Esophagus muscularis mucosa (tissue), 4 donors: ENCODE results near the gene DNAL1. TPM values are rescaled to one million over a fixed set of nuclear protein-coding genes. Genes with fewer than 3 reads are reported as not detected.

ENCODE experiments used
- DNase-seq: peaks from one replicate; pipeline ENCODE4 v3.0.0-alpha.2; 2017; ENCODE audit errors: extremely low spot score
- H3K27ac ChIP-seq, 4 donors: fragments of 200-600 bp; sonication (generic); replicated peaks in 1 of 4; 1 replicate in 3 of 4; 2 replicates in 1 of 4; pipeline ENCODE4 v1.5.1; 2016 to 2019; ENCODE audit warnings: mild to moderate bottlenecking in 1 of 4
- H3K27me3 ChIP-seq, 4 donors: fragments of 200-600 bp; sonication (generic); one replicate each; pipeline versions ENCODE4 v1.5.1 to v1.6.0; 2016 to 2019
- H3K36me3 ChIP-seq, 4 donors: fragments of 200-600 bp; sonication (generic); one replicate each; pipeline ENCODE4 v1.5.1; 2016 to 2019
- H3K4me1 ChIP-seq, 4 donors: fragments of 200-600 bp; sonication (generic); one replicate each; pipeline ENCODE4 v1.5.1; 2016 to 2019
- H3K4me3 ChIP-seq, 4 donors: fragments of 200-600 bp; sonication (generic); 1 replicate in 2 of 4; 2 replicates in 2 of 4; pipeline ENCODE4 v1.5.1; 2016 to 2019; ENCODE audit warnings: mild to moderate bottlenecking in 4 of 4, moderate library complexity in 1 of 4
- H3K9me3 ChIP-seq, 4 donors: fragments of 200-600 bp; sonication (generic); 1 replicate in 3 of 4; 2 replicates in 1 of 4; pipeline ENCODE4 v1.5.1; 2016 to 2019
- CTCF ChIP-seq, 3 experiments: fragments of 200-600 bp in 2 of 3; fragments of 450-650 bp in 1 of 3; sonication (generic) in 2 of 3; IDR thresholded peaks; one replicate each; pipeline ENCODE4 v1.5.1; 2017 to 2019; ENCODE audit warnings: antibody characterized with exemption in 3 of 3, mild to moderate bottlenecking in 2 of 3, moderate library complexity in 1 of 3
- EP300 ChIP-seq: sonication (generic); formaldehyde crosslinking; IDR thresholded peaks from one replicate; pipeline ENCODE4 v1.6.1; 2017; ENCODE audit warnings: antibody characterized with exemption
- POLR2A ChIP-seq: fragments of 450-650 bp; IDR thresholded peaks from one replicate; pipeline ENCODE4 v1.6.1; 2017; ENCODE audit warnings: antibody characterized with exemption, moderate library complexity, mild to moderate bottlenecking, low read depth
- POLR2AphosphoS5 ChIP-seq, 2 donors: sonication (generic); formaldehyde crosslinking; IDR thresholded peaks; one replicate each; pipeline ENCODE4 v1.6.1; 2017; ENCODE audit warnings: antibody characterized with exemption in 2 of 2
- WGBS: methylation state at CpG from one replicate; pipeline ENCODE4 v1.1.5; 2018; 5-methylcytosine and 5-hydroxymethylcytosine counted together
- intact Hi-C: fragments of 100-400 bp; cut with DNase I; formaldehyde crosslinking; loops from one replicate; pipeline ENCODE4 v1.15.1; 2023
- total RNA-seq, 4 donors: library from RNA; depleted of rRNA; stranded (reverse); fragments of >200 nt; gene quantifications; one replicate each; pipeline versions ENCODE4 v1.1.0 to v1.2.1, GENCODE V29; 2016

The DNAL1 gene
- total RNA-seq, 4 donors from 2014 or later: 6.2 to 13.7 (median 10.4) TPM

GRCh38 chr14:73613419-73613963 lies 31.3 kb upstream of the DNAL1 start:
- Histone ChIP-seq H3K9me3 (no peaks in the 10 kb centered on the region), H3K27me3 (no peaks in the 10 kb centered on the region), H3K36me3 (no peaks in the 10 kb centered on the region), H3K27ac (peak overlapping the region; percentile 84 to 91 (median 86)), H3K4me3 (peak overlapping the region; percentile 65 to 86 (median 72)), H3K4me1 (peaks cover 0 to 16% (median 12%) of the 10 kb centered on the region in 4 donors)
- DNase-seq: no peak
- intact Hi-C loops: no loop called here
- TF ChIP-seq POLR2A (no peak), POLR2AphosphoS5 (IDR thresholded peaks at IDR 0.05) (no peak), CTCF (IDR thresholded peaks at IDR 0.05) (no peak), EP300 (no peak)
- 83% methylated on average over 3 of the region's 3 CpGs for WGBS

DNA sequence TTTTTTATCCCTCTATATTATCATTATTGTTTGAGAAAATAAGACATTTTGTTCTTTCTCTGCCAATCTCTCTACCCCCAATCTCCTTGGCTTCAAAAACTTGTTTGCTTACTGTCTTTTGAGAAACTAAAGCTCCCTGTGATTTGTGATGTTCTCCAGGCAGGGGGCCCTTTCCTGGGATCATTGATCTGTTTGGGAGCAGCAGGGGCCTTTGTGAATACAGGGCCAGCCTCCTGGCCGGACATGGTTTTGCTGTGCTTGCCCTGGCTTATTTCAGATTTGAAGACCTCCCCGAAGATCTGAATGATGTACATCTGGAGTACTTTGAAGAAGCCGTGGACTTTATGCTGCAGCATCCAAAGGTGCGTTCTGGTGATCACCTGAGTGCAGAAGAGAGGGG lies 28.0 kb upstream of the DNAL1 start:
- intact Hi-C loops: no loop called here
- Histone ChIP-seq H3K9me3 (no peaks in the 10 kb centered on the region), H3K27ac (no peak overlapping the region), H3K4me3 (no peak overlapping the region), H3K4me1 (peaks cover 0 to 13% (median 12%) of the 10 kb centered on the region in 4 donors), H3K27me3 (no peaks in the 10 kb centered on the region), H3K36me3 (no peaks in the 10 kb centered on the region)
- DNase-seq: no peak
- no peak for TF ChIP-seq EP300
- TF ChIP-seq CTCF (IDR thresholded peaks at IDR 0.05): no peak
- TF ChIP-seq POLR2A: no peak
- TF ChIP-seq POLR2AphosphoS5 (IDR thresholded peaks at IDR 0.05): no peak
- 72% methylated on average over 4 of the region's 4 CpGs for WGBS

GRCh38 chr14:73619524-73619923 lies 25.3 kb upstream of the DNAL1 start:
- H3K4me1 ChIP-seq: no peaks in the 10 kb centered on the region
- 85% methylated on average over 1 of the region's 1 CpG for WGBS
- no peak overlapping the region for H3K27ac ChIP-seq
- H3K27me3 ChIP-seq: no peaks in the 10 kb centered on the region
- intact Hi-C loops: no loop called here
- no peaks in the 10 kb centered on the region for H3K36me3 ChIP-seq
- H3K9me3 ChIP-seq: no peaks in the 10 kb centered on the region
- no peak for TF ChIP-seq CTCF (IDR thresholded peaks at IDR 0.05)
- no peak for TF ChIP-seq EP300
- no peak for TF ChIP-seq POLR2A
- TF ChIP-seq POLR2AphosphoS5 (IDR thresholded peaks at IDR 0.05): no peak
- no peak overlapping the region for H3K4me3 ChIP-seq
- no peak for DNase-seq

DNA sequence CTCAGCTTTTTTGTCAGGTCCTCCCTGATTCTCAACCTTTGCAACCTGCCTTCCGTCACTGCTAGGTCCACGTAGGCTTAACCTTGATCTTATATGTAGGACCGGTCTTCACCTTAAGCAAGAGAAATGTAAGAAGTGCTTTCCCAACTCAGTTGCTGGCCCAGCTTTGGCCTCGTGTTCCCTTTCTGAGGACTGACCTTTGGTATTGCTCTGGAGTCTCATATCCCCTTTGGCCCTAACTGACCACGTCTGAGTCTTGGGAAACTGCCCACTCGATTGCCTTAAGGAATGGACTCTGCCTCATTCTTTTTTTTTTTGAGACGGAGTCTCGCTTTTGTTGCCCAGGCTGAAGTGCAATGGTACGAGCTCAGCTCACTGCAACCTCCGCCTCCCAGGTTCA lies 24.5 kb upstream of the DNAL1 start:
- Histone ChIP-seq H3K4me3 (no peak overlapping the region), H3K9me3 (no peaks in the 10 kb centered on the region), H3K4me1 (no peaks in the 10 kb centered on the region), H3K27ac (no peak overlapping the region), H3K27me3 (no peaks in the 10 kb centered on the region), H3K36me3 (no peaks in the 10 kb centered on the region)
- intact Hi-C loops: no loop called here
- WGBS: 90% methylated on average over 10 of the region's 10 CpGs
- DNase-seq: no peak
- TF ChIP-seq POLR2A (no peak), CTCF (IDR thresholded peaks at IDR 0.05) (no peak), EP300 (no peak), POLR2AphosphoS5 (IDR thresholded peaks at IDR 0.05) (no peak)

GRCh38 chr14:73623504-73624054 lies 21.2 kb upstream of the DNAL1 start:
- intact Hi-C loops: no loop called here
- Histone ChIP-seq H3K27me3 (no peaks in the 10 kb centered on the region), H3K27ac (no peak overlapping the region), H3K36me3 (no peaks in the 10 kb centered on the region), H3K9me3 (no peaks in the 10 kb centered on the region), H3K4me3 (no peak overlapping the region), H3K4me1 (no peaks in the 10 kb centered on the region)
- 88% methylated on average over 4 of the region's 4 CpGs for WGBS
- DNase-seq: no peak
- TF ChIP-seq POLR2A: no peak
- TF ChIP-seq CTCF (IDR thresholded peaks at IDR 0.05): no peak
- TF ChIP-seq EP300: no peak
- no peak for TF ChIP-seq POLR2AphosphoS5 (IDR thresholded peaks at IDR 0.05)
